CD8-positive, alpha-beta memory T cell (primary cell): Measurements from ENCODE around the gene CSMD2. TPM values are rescaled to one million over a fixed set of nuclear protein-coding genes. Genes with fewer than 3 reads are reported as not detected.

Source experiments
- CTCF ChIA-PET: fragments of 350-600 bp; sonication (Branson Sonifier 250); formaldehyde crosslinking; loops from one replicate; lab custom pipeline; 2021; ENCODE audit warnings: antibody characterized with exemption; lab: Charles Lee
- POLR2A ChIA-PET: fragments of 350-600 bp; sonication (Branson Sonifier 250); formaldehyde crosslinking; loops from one replicate; lab custom pipeline; 2021; ENCODE audit warnings: antibody characterized with exemption; lab: Charles Lee
- DNase-seq, 5 donors: peaks; one replicate each; pipeline versions ENCODE4 v3.0.0 to v3.0.0-alpha.2; 2020 to 2022; ENCODE audit warnings: mixed read lengths in 1 of 5
- H3K27ac ChIP-seq: one replicate; pipeline ENCODE4 v1.7.0; 2013; ENCODE audit warnings: low read depth, mild to moderate bottlenecking, low read length, moderate library complexity
- H3K27me3 ChIP-seq: 2 replicates; pipeline ENCODE4 v1.7.0; 2013; ENCODE audit warnings: low read length, mild to moderate bottlenecking; ENCODE audit not compliant: insufficient read depth, poor library complexity, severe bottlenecking
- H3K36me3 ChIP-seq: 2 replicates; pipeline ENCODE4 v1.7.0; 2013; ENCODE audit warnings: mild to moderate bottlenecking, low read length, moderate library complexity; ENCODE audit not compliant: insufficient read depth
- H3K4me1 ChIP-seq: 2 replicates; pipeline ENCODE4 v1.7.0; 2013; ENCODE audit warnings: mild to moderate bottlenecking, low read length, moderate library complexity; ENCODE audit not compliant: insufficient read depth
- H3K4me3 ChIP-seq: 2 replicates; pipeline ENCODE4 v1.7.0; 2013; ENCODE audit warnings: mild to moderate bottlenecking, low read length
- H3K9me3 ChIP-seq: 2 replicates; pipeline ENCODE4 v1.7.0; 2013; ENCODE audit warnings: mild to moderate bottlenecking, low read length
- H3K27ac Mint-ChIP-seq, 8 donors: one replicate each; pipeline ENCODE4 v1.8.0; 2020 to 2021; ENCODE audit warnings: mixed read lengths in 8 of 8, mild to moderate bottlenecking in 6 of 8, inconsistent platforms in 3 of 8, moderate library complexity in 3 of 8
- H3K27me3 Mint-ChIP-seq, 2 donors: one replicate each; pipeline ENCODE4 v1.8.0; 2020 to 2021; ENCODE audit warnings: mixed read lengths in 2 of 2, mild to moderate bottlenecking in 1 of 2, moderate library complexity in 1 of 2
- H3K36me3 Mint-ChIP-seq, 3 donors: one replicate each; pipeline ENCODE4 v1.8.0; 2020 to 2021; ENCODE audit warnings: mixed read lengths in 3 of 3, inconsistent platforms in 1 of 3, mild to moderate bottlenecking in 1 of 3
- H3K4me1 Mint-ChIP-seq, 3 donors: one replicate each; pipeline ENCODE4 v1.8.0; 2020 to 2021; ENCODE audit warnings: mixed read lengths in 3 of 3, inconsistent platforms in 1 of 3, mild to moderate bottlenecking in 1 of 3
- H3K4me3 Mint-ChIP-seq, 7 donors: one replicate each; pipeline ENCODE4 v1.8.0; 2020 to 2021; ENCODE audit warnings: mixed read lengths in 7 of 7, mild to moderate bottlenecking in 6 of 7, moderate library complexity in 4 of 7, inconsistent platforms in 2 of 7
- H3K9me3 Mint-ChIP-seq, 5 donors: one replicate each; pipeline ENCODE4 v1.8.0; 2020 to 2022; ENCODE audit warnings: mixed read lengths in 5 of 5, mild to moderate bottlenecking in 3 of 5, moderate library complexity in 2 of 5, inconsistent platforms in 1 of 5
- polyA plus RNA-seq: library from polyadenylated mRNA; unstranded; fragments of 300-500 nt; fragmentation: Illumina TruSeq; gene quantifications from one replicate; pipeline ENCODE4 v1.2.3, GENCODE V29; 2021
- total RNA-seq, 2 experiments: library from RNA; stranded (reverse); gene quantifications; one replicate each; pipeline ENCODE4 v1.2.3, GENCODE V29; 2021

CSMD2 gene
- total and polyA plus RNA-seq, 3 experiments from 2014 or later: not detected

- ChIA-PET CTCF (no interaction called here), POLR2A (no interaction called here)
- Mint-ChIP-seq H3K9me3 (no peaks in the 10 kb centered on the region), H3K27me3 (peaks cover 13 to 35% of the 10 kb centered on the region in 2 donors), H3K4me1 (no peaks in the 10 kb centered on the region), H3K27ac (no peak overlapping the region), H3K36me3 (no peaks in the 10 kb centered on the region), H3K4me3 (no peak overlapping the region)
- Histone ChIP-seq H3K9me3 (no peaks in the 10 kb centered on the region), H3K27ac (no peak overlapping the region), H3K4me1 (no peaks in the 10 kb centered on the region), H3K27me3 (no peaks in the 10 kb centered on the region), H3K36me3 (no peaks in the 10 kb centered on the region), H3K4me3 (no peak overlapping the region)
- DNase-seq: no peak
These were observed 595.7 kb downstream of the CSMD2 start for GRCh38 chr1:33569331-33569730.

GRCh38 chr1:33563699-33564098, 601.3 kb downstream of the CSMD2 start:
- Histone ChIP-seq H3K36me3 (no peaks in the 10 kb centered on the region), H3K4me3 (no peak overlapping the region), H3K27ac (no peak overlapping the region), H3K27me3 (no peaks in the 10 kb centered on the region), H3K4me1 (no peaks in the 10 kb centered on the region), H3K9me3 (no peaks in the 10 kb centered on the region)
- no peak for DNase-seq
- Mint-ChIP-seq H3K4me3 (no peak overlapping the region), H3K27me3 (peaks cover 9 to 17% of the 10 kb centered on the region in 2 donors), H3K27ac (no peak overlapping the region), H3K36me3 (no peaks in the 10 kb centered on the region), H3K4me1 (no peaks in the 10 kb centered on the region), H3K9me3 (peaks cover 0 to 1% (median 0%) of the 10 kb centered on the region in 5 donors)
- ChIA-PET POLR2A (no interaction called here), CTCF (no interaction called here)

- Mint-ChIP-seq H3K27ac (no peak overlapping the region), H3K9me3 (peaks cover 0 to 2% (median 0%) of the 10 kb centered on the region in 5 donors), H3K27me3 (peaks cover 10 to 19% of the 10 kb centered on the region in 2 donors), H3K36me3 (no peaks in the 10 kb centered on the region), H3K4me1 (no peaks in the 10 kb centered on the region), H3K4me3 (no peak overlapping the region)
- no peak overlapping the region for H3K27ac ChIP-seq
- no peak overlapping the region for H3K4me3 ChIP-seq
- H3K4me1 ChIP-seq: no peaks in the 10 kb centered on the region
- no peaks in the 10 kb centered on the region for H3K27me3 ChIP-seq
- DNase-seq: no peak
- H3K9me3 ChIP-seq: no peaks in the 10 kb centered on the region
- no peaks in the 10 kb centered on the region for H3K36me3 ChIP-seq
- ChIA-PET POLR2A (no interaction called here), CTCF (no interaction called here)
These were observed 602.5 kb downstream of the CSMD2 start for GRCh38 chr1:33562563-33562962.

GRCh38 chr1:33561576-33561975, 603.5 kb downstream of the CSMD2 start:
- no peaks in the 10 kb centered on the region for H3K4me1 Mint-ChIP-seq
- H3K4me1 ChIP-seq: no peaks in the 10 kb centered on the region
- H3K9me3 ChIP-seq: no peaks in the 10 kb centered on the region
- peaks cover 10 to 18% of the 10 kb centered on the region in 2 donors for H3K27me3 Mint-ChIP-seq
- H3K4me3 Mint-ChIP-seq: no peak overlapping the region
- ChIA-PET CTCF (no interaction called here), POLR2A (no interaction called here)
- no peaks in the 10 kb centered on the region for H3K36me3 Mint-ChIP-seq
- H3K36me3 ChIP-seq: no peaks in the 10 kb centered on the region
- no peak overlapping the region for H3K4me3 ChIP-seq
- H3K27ac ChIP-seq: no peak overlapping the region
- H3K27me3 ChIP-seq: no peaks in the 10 kb centered on the region
- no peak for DNase-seq
- peaks cover 0 to 2% (median 0%) of the 10 kb centered on the region in 5 donors for H3K9me3 Mint-ChIP-seq
- no peak overlapping the region for H3K27ac Mint-ChIP-seq

- Histone ChIP-seq H3K36me3 (no peaks in the 10 kb centered on the region), H3K9me3 (no peaks in the 10 kb centered on the region), H3K27ac (no peak overlapping the region), H3K27me3 (no peaks in the 10 kb centered on the region), H3K4me3 (no peak overlapping the region), H3K4me1 (no peaks in the 10 kb centered on the region)
- H3K4me3 Mint-ChIP-seq: no peak overlapping the region
- H3K4me1 Mint-ChIP-seq: no peaks in the 10 kb centered on the region
- ChIA-PET POLR2A (no interaction called here), CTCF (no interaction called here)
- DNase-seq: no peak
- no peaks in the 10 kb centered on the region for H3K36me3 Mint-ChIP-seq
- H3K27me3 Mint-ChIP-seq: peaks cover 13 to 24% of the 10 kb centered on the region in 2 donors
- H3K27ac Mint-ChIP-seq: no peak overlapping the region
- H3K9me3 Mint-ChIP-seq: peaks cover 0 to 2% (median 1%) of the 10 kb centered on the region in 5 donors
These were observed 604.4 kb downstream of the CSMD2 start for GRCh38 chr1:33560680-33561079.

DNA sequence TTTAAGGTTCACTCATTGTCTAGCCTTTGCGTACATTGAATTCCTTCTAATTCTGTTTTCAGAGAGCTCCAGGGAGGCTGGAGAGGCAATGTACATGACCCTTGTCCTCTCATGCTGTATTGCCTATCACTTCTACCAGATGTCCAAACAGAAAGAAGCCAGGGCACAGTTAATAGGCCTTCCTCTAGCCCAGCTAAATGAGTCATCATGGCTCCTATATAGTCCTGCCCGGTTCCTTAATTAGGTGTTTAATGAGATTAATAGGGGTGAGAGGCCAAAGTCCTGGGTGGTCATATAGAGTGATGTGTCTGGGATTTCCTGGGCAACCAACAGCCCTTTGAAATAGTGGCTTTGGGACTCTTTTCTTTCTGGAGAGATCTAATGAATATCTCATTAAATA, 616.3 kb downstream of the CSMD2 start:
- Histone ChIP-seq H3K9me3 (no peaks in the 10 kb centered on the region), H3K4me3 (no peak overlapping the region), H3K4me1 (no peaks in the 10 kb centered on the region), H3K27ac (no peak overlapping the region), H3K27me3 (no peaks in the 10 kb centered on the region), H3K36me3 (no peaks in the 10 kb centered on the region)
- POLR2A ChIA-PET: no interaction called here
- peaks cover 0 to 2% (median 0%) of the 10 kb centered on the region in 3 donors for H3K36me3 Mint-ChIP-seq
- H3K27me3 Mint-ChIP-seq: peaks cover 17 to 52% of the 10 kb centered on the region in 2 donors
- H3K4me3 Mint-ChIP-seq: no peak overlapping the region
- H3K4me1 Mint-ChIP-seq: no peaks in the 10 kb centered on the region
- no peak overlapping the region for H3K27ac Mint-ChIP-seq
- CTCF ChIA-PET: no interaction called here
- peaks cover 0 to 4% (median 0%) of the 10 kb centered on the region in 5 donors for H3K9me3 Mint-ChIP-seq
- no peak for DNase-seq

GRCh38 chr1:33548319-33548718, 616.7 kb downstream of the CSMD2 start:
- Mint-ChIP-seq H3K4me3 (no peak overlapping the region), H3K36me3 (peaks cover 0 to 2% (median 0%) of the 10 kb centered on the region in 3 donors), H3K27ac (no peak overlapping the region), H3K4me1 (no peaks in the 10 kb centered on the region), H3K27me3 (peaks cover 17 to 52% of the 10 kb centered on the region in 2 donors), H3K9me3 (peaks cover 0 to 4% (median 0%) of the 10 kb centered on the region in 5 donors)
- H3K9me3 ChIP-seq: no peaks in the 10 kb centered on the region
- no peak overlapping the region for H3K4me3 ChIP-seq
- no peak for DNase-seq
- no peaks in the 10 kb centered on the region for H3K4me1 ChIP-seq
- CTCF ChIA-PET: no interaction called here
- no peaks in the 10 kb centered on the region for H3K36me3 ChIP-seq
- no peaks in the 10 kb centered on the region for H3K27me3 ChIP-seq
- no peak overlapping the region for H3K27ac ChIP-seq
- POLR2A ChIA-PET: no interaction called here

GRCh38 chr1:33547576-33547975, 617.5 kb downstream of the CSMD2 start:
- POLR2A ChIA-PET: no interaction called here
- H3K9me3 Mint-ChIP-seq: peaks cover 0 to 4% (median 0%) of the 10 kb centered on the region in 5 donors
- Histone ChIP-seq H3K27ac (no peak overlapping the region), H3K27me3 (no peaks in the 10 kb centered on the region), H3K4me3 (no peak overlapping the region), H3K36me3 (no peaks in the 10 kb centered on the region), H3K4me1 (no peaks in the 10 kb centered on the region), H3K9me3 (no peaks in the 10 kb centered on the region)
- no peak overlapping the region for H3K4me3 Mint-ChIP-seq
- H3K36me3 Mint-ChIP-seq: peaks cover 0 to 2% (median 0%) of the 10 kb centered on the region in 3 donors
- no peaks in the 10 kb centered on the region for H3K4me1 Mint-ChIP-seq
- peaks cover 17 to 52% of the 10 kb centered on the region in 2 donors for H3K27me3 Mint-ChIP-seq
- DNase-seq: no peak
- H3K27ac Mint-ChIP-seq: no peak overlapping the region
- CTCF ChIA-PET: no interaction called here

DNA sequence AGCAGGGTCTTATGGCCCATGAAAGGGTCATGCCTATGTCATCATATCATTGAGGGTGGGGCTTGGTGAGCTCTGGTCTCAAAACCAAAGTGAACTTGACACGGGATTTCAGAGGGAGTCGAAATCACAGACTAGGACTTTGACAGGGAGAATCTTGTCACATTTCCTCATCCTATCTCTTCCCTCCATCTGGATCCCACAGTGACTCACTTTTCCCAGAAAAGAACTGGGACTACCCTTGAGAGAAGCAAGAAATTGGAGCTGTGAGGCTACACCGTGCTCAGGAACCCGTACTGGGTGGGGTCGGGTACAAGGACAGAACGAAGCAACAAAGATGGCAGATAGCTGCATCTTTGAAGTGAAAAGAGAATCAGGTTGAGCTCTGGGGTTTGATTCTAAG, 623.1 kb downstream of the CSMD2 start:
- ChIA-PET POLR2A (no interaction called here), CTCF (no interaction called here)
- no peak overlapping the region for H3K27ac ChIP-seq
- no peak overlapping the region for H3K4me3 ChIP-seq
- Mint-ChIP-seq H3K27me3 (peaks cover 7 to 17% of the 10 kb centered on the region in 2 donors), H3K9me3 (no peaks in the 10 kb centered on the region), H3K4me3 (no peak overlapping the region), H3K27ac (no peak overlapping the region), H3K36me3 (no peaks in the 10 kb centered on the region), H3K4me1 (no peaks in the 10 kb centered on the region)
- no peaks in the 10 kb centered on the region for H3K27me3 ChIP-seq
- H3K36me3 ChIP-seq: no peaks in the 10 kb centered on the region
- no peaks in the 10 kb centered on the region for H3K4me1 ChIP-seq
- no peaks in the 10 kb centered on the region for H3K9me3 ChIP-seq
- no peak for DNase-seq
